Measurements from ENCODE around the gene MPHOSPH10. TPM values are rescaled to one million over a fixed set of nuclear protein-coding genes. Genes with fewer than 3 reads are reported as not detected.

The MPHOSPH10 gene
- polyA plus RNA-seq, 1 experiment, result 7.1 TPM

GRCh38 chr2:71154279-71154678 lies 23.8 kb downstream of the MPHOSPH10 start:
- Histone ChIP-seq H3K27me3 (ENCODE audit: control insufficient read depth, insufficient read depth, low read length) (peaks cover 6% of the 10 kb centered on the region), H3K36me3 (ENCODE audit: control insufficient read depth, insufficient read depth, low read length) (peaks cover 3% of the 10 kb centered on the region), H3K4me3 (ENCODE audit: low read depth, low read length) (no peak overlapping the region)
- ChIA-PET POLR2A (no interaction called here), CTCF (interaction anchor here (1.2 kb wide), 1 partner anchor 54 kb away, joined by 6 read pairs; no protein-coding TSS in a partner anchor)
- TF ChIP-seq CTCF (IDR thresholded peaks at IDR 0.05; ENCODE audit: insufficient read depth, low read depth, low read length), result no peak
- no peak for DNase-seq (ENCODE audit: low read depth)

- Histone ChIP-seq H3K36me3 (ENCODE audit: control insufficient read depth, insufficient read depth, low read length) (peaks cover 3% of the 10 kb centered on the region), H3K27me3 (ENCODE audit: control insufficient read depth, insufficient read depth, low read length) (peaks cover 6% of the 10 kb centered on the region), H3K4me3 (ENCODE audit: low read depth, low read length) (no peak overlapping the region)
- CTCF ChIA-PET, result interaction anchor here (1.1 to 1.5 kb wide), 3 partner anchors 20 to 54 kb away, joined by 3 to 6 read pairs (median 3); no protein-coding TSS in a partner anchor
- no peak for DNase-seq (ENCODE audit: low read depth)
- TF ChIP-seq CTCF (IDR thresholded peaks at IDR 0.05; ENCODE audit: insufficient read depth, low read depth, low read length), result no peak
- POLR2A ChIA-PET, result no interaction called here
Measured at GRCh38 chr2:71154798-71155197, 24.4 kb downstream of the MPHOSPH10 start.

GRCh38 chr2:71155846-71156245 lies 25.4 kb downstream of the MPHOSPH10 start:
- POLR2A ChIA-PET, result no interaction called here
- TF ChIP-seq CTCF (IDR thresholded peaks at IDR 0.05; ENCODE audit: insufficient read depth, low read depth, low read length), result no peak
- CTCF ChIA-PET, result interaction anchor here (0.9 to 2.2 kb wide), 8 partner anchors 12 to 144 kb away, joined by 3 to 8 read pairs (median 3); no protein-coding TSS in a partner anchor

GRCh38 chr2:71156573-71156972 lies 26.1 kb downstream of the MPHOSPH10 start:
- ChIA-PET CTCF (interaction anchor here (0.7 to 2.2 kb wide), 11 partner anchors 8 to 354 kb away, joined by 3 to 8 read pairs (median 4); no protein-coding TSS in a partner anchor), POLR2A (no interaction called here)
- H3K27me3 ChIP-seq (ENCODE audit: control insufficient read depth, insufficient read depth, low read length), result peaks cover 6% of the 10 kb centered on the region
- DNase-seq (ENCODE audit: low read depth), result no peak
- no peaks in the 10 kb centered on the region for H3K36me3 ChIP-seq (ENCODE audit: control insufficient read depth, insufficient read depth, low read length)
- no peak for TF ChIP-seq CTCF (IDR thresholded peaks at IDR 0.05; ENCODE audit: insufficient read depth, low read depth, low read length)
- H3K4me3 ChIP-seq (ENCODE audit: low read depth, low read length), result no peak overlapping the region

More at GRCh38 chr2:71155846-71156245, 25.4 kb downstream of the MPHOSPH10 start:
- no peak for DNase-seq (ENCODE audit: low read depth)
- Histone ChIP-seq H3K4me3 (ENCODE audit: low read depth, low read length) (no peak overlapping the region), H3K27me3 (ENCODE audit: control insufficient read depth, insufficient read depth, low read length) (peaks cover 6% of the 10 kb centered on the region), H3K36me3 (ENCODE audit: control insufficient read depth, insufficient read depth, low read length) (no peaks in the 10 kb centered on the region)

- H3K4me3 ChIP-seq (ENCODE audit: low read depth, low read length), result no peak overlapping the region
- no peaks in the 10 kb centered on the region for H3K36me3 ChIP-seq (ENCODE audit: control insufficient read depth, insufficient read depth, low read length)
- ChIA-PET CTCF (interaction anchor here (0.7 to 2.2 kb wide), 10 partner anchors 9 to 353 kb away, joined by 3 to 8 read pairs (median 4); no protein-coding TSS in a partner anchor), POLR2A (no interaction called here)
- DNase-seq (ENCODE audit: low read depth), result no peak
- H3K27me3 ChIP-seq (ENCODE audit: control insufficient read depth, insufficient read depth, low read length), result peaks cover 6% of the 10 kb centered on the region
- TF ChIP-seq CTCF (IDR thresholded peaks at IDR 0.05; ENCODE audit: insufficient read depth, low read depth, low read length), result peak; percentile 67
Measured at GRCh38 chr2:71157124-71157793, 26.8 kb downstream of the MPHOSPH10 start.
